Measurements from ENCODE around the gene FGF7. TPM values are rescaled to one million over a fixed set of nuclear protein-coding genes. Genes with fewer than 3 reads are reported as not detected.
A peak's percentile ranks its signal among the peaks of the same experiment; 100 is the strongest.

FGF7 gene
- total and polyA plus RNA-seq, 9 donors, result 20.2 to 71.8 (median 45.3) TPM

GRCh38 chr15:49415149-49415548 is 7.9 kb upstream of the FGF7 start:
- Histone ChIP-seq H3K4me3 (no peak overlapping the region), H3K4me1 (ENCODE audit: insufficient read depth) (no peaks in the 10 kb centered on the region), H3K9me3 (no peaks in the 10 kb centered on the region), H3K27me3 (no peaks in the 10 kb centered on the region), H3K36me3 (no peaks in the 10 kb centered on the region), H3K27ac (no peak overlapping the region)
- no peak for DNase-seq
- TF ChIP-seq POLR2A (IDR thresholded peaks at IDR 0.05) (no peak), EP300 (IDR thresholded peaks at IDR 0.05) (no peak), CTCF (IDR thresholded peaks at IDR 0.05) (no peak)
- intact Hi-C loops (cut with DNase I), result loop anchor here in 1 of 4 donors (10.0 kb wide), 1 partner anchor 180 kb away; no protein-coding TSS in a partner anchor

- no peaks in the 10 kb centered on the region for H3K27me3 ChIP-seq
- TF ChIP-seq POLR2A (IDR thresholded peaks at IDR 0.05), result no peak
- no peak for TF ChIP-seq CTCF (IDR thresholded peaks at IDR 0.05)
- TF ChIP-seq EP300 (IDR thresholded peaks at IDR 0.05), result no peak
- no peak overlapping the region for H3K27ac ChIP-seq
- H3K9me3 ChIP-seq, result no peaks in the 10 kb centered on the region
- no peaks in the 10 kb centered on the region for H3K4me1 ChIP-seq (ENCODE audit: insufficient read depth)
- H3K36me3 ChIP-seq, result no peaks in the 10 kb centered on the region
- no peak overlapping the region for H3K4me3 ChIP-seq
- intact Hi-C loops (cut with DNase I), result loop anchor here in 1 of 4 donors (10.0 kb wide), 1 partner anchor 181 kb away; no protein-coding TSS in a partner anchor
- DNase-seq, result no peak
- 90 to 95% (median 94%) methylated on average over 1 of the region's 1 CpG for WGBS, 3 donors
These were observed 7.4 kb upstream of the FGF7 start for GRCh38 chr15:49415638-49416037.

- TF ChIP-seq EP300 (IDR thresholded peaks at IDR 0.05) (no peak), POLR2A (IDR thresholded peaks at IDR 0.05) (no peak), CTCF (IDR thresholded peaks at IDR 0.05) (no peak)
- H3K9me3 ChIP-seq, result no peaks in the 10 kb centered on the region
- no peak for DNase-seq
- intact Hi-C loops (cut with DNase I), result loop anchor here in 1 of 4 donors (10.0 kb wide), 1 partner anchor 184 kb away; no protein-coding TSS in a partner anchor
- no peak overlapping the region for H3K4me3 ChIP-seq
- WGBS, 3 donors, result 92 to 98% (median 97%) methylated on average over 1 of the region's 1 CpG
- H3K36me3 ChIP-seq, result no peaks in the 10 kb centered on the region
- H3K27ac ChIP-seq, result no peak overlapping the region
- H3K27me3 ChIP-seq, result no peaks in the 10 kb centered on the region
- H3K4me1 ChIP-seq (ENCODE audit: insufficient read depth), result no peaks in the 10 kb centered on the region
These were observed 4.2 kb upstream of the FGF7 start for GRCh38 chr15:49418811-49419210.

- Histone ChIP-seq H3K4me1 (ENCODE audit: insufficient read depth) (no peaks in the 10 kb centered on the region), H3K9me3 (no peaks in the 10 kb centered on the region), H3K27ac (peak overlapping the region in 1 of 2 donors; percentile 66), H3K4me3 (peak overlapping the region; percentile 51), H3K27me3 (no peaks in the 10 kb centered on the region), H3K36me3 (no peaks in the 10 kb centered on the region)
- WGBS, 3 donors, result 14 to 38% (median 35%) methylated on average over 9 of the region's 9 CpGs
- TF ChIP-seq CTCF (IDR thresholded peaks at IDR 0.05), result peak; percentile 58 to 93 (median 73)
- no peak for TF ChIP-seq POLR2A (IDR thresholded peaks at IDR 0.05)
- DNase-seq, result peak; percentile 39 to 73 (median 68)
- intact Hi-C loops (cut with DNase I), result loop anchor here in 2 of 4 donors (5.0 to 10.0 kb wide), 3 partner anchors 185 to 720 kb away; no protein-coding TSS in a partner anchor
These were observed 1.1 kb upstream of the FGF7 start for GRCh38 chr15:49421991-49422390.
